ENCODE measurements around the gene NDUFAF4.

NDUFAF4 gene

DNA sequence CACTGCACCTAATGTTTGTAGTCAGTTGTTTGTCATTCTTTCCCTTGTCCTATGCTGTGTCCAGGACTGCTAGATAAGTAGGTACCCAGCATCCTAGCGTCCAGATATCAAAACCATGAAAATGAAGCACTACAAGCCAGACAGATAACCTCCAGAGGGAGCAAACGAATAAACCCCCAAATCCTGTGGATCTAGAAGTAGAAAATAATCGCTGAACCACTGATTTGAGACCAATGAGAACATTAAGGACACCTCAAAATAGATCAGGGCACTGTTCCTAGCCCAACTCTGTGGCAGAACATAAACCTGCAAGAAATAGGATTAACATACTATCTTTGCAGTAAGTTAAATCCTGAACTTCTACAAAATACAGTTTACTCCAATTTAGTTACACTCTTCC lies 25.7 kb upstream of the NDUFAF4 start:
- H3K4me3 ChIP-seq (replicated peaks; ENCODE audit: low read depth, low read length), result no peak overlapping the region
- TF ChIP-seq, protein P1, sequence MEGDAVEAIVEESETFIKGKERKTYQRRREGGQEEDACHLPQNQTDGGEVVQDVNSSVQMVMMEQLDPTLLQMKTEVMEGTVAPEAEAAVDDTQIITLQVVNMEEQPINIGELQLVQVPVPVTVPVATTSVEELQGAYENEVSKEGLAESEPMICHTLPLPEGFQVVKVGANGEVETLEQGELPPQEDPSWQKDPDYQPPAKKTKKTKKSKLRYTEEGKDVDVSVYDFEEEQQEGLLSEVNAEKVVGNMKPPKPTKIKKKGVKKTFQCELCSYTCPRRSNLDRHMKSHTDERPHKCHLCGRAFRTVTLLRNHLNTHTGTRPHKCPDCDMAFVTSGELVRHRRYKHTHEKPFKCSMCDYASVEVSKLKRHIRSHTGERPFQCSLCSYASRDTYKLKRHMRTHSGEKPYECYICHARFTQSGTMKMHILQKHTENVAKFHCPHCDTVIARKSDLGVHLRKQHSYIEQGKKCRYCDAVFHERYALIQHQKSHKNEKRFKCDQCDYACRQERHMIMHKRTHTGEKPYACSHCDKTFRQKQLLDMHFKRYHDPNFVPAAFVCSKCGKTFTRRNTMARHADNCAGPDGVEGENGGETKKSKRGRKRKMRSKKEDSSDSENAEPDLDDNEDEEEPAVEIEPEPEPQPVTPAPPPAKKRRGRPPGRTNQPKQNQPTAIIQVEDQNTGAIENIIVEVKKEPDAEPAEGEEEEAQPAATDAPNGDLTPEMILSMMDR (IDR thresholded peaks at IDR 0.05; ENCODE audit: low read length, missing control alignments), result no peak
- DNase-seq (ENCODE audit: low read depth), result no peak

DNA sequence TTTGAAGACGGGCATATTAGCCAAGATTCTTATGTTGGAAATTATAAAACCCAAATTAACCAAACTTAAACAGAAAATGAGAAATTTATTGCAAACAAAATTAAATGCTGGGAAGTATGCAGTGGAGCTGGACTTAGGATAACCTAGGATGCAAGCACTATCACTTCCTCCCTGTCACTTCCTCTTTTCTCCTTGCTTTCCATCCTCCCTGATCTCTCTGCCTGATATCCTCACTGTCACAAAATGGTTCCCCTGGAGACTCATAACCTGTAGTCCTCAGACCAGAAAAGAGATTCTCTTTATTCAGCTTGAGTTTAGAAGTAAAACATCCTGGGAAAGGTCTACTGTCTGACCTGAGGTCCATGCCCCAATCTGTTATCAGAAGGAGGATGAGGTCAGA lies 19.4 kb upstream of the NDUFAF4 start:
- DNase-seq (ENCODE audit: low read depth), result no peak
- TF ChIP-seq, protein P1 (IDR thresholded peaks at IDR 0.05; ENCODE audit: low read length, missing control alignments), result no peak
- H3K4me3 ChIP-seq (replicated peaks; ENCODE audit: low read depth, low read length), result no peak overlapping the region

DNA sequence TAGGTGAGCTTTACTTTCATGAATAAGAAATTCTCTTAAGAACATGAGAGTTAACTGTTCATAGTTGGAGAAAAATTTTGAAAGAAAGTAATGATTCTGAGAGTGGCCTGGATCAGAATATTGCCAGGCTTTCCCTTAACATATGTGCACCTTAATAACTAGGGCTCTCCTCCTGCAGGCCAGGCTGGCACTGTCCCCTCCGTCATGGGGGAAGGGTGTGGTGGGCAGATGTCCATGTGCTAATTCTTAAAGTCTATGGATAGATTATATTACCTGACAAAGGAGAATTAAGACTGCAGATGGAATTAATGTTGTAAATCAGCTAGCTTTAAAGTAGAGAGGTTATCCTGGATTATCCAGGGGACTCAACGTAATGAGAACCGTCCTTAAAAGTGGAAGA lies 15.9 kb upstream of the NDUFAF4 start:
- DNase-seq (ENCODE audit: low read depth), result no peak
- TF ChIP-seq, protein P1 (IDR thresholded peaks at IDR 0.05; ENCODE audit: low read length, missing control alignments), result no peak

DNA sequence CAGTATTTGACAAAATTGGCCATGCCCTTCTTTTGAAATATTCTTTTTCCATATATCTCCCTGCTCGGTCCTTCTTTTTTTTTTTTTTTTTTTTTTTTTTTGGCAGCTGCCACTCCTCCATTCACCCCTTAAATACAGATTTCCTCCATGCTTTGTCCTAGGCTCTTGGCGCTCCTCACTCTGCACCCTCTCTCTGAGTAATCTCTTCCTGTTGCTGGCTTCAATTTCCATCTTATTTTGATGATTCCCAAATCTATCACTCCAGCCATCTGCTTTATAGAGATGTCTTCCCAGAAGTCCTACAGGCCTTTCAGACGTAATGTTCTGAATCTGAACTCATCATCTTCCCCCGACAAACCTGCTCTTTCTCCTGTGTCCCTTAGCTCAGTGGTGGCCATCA lies 14.1 kb upstream of the NDUFAF4 start:
- DNase-seq (ENCODE audit: low read depth), result no peak
- TF ChIP-seq, protein P1 (IDR thresholded peaks at IDR 0.05; ENCODE audit: low read length, missing control alignments), result no peak

More for the DNA sequence above, 15.9 kb upstream of the NDUFAF4 start:
- no peak overlapping the region for H3K4me3 ChIP-seq (replicated peaks; ENCODE audit: low read depth, low read length)

DNA sequence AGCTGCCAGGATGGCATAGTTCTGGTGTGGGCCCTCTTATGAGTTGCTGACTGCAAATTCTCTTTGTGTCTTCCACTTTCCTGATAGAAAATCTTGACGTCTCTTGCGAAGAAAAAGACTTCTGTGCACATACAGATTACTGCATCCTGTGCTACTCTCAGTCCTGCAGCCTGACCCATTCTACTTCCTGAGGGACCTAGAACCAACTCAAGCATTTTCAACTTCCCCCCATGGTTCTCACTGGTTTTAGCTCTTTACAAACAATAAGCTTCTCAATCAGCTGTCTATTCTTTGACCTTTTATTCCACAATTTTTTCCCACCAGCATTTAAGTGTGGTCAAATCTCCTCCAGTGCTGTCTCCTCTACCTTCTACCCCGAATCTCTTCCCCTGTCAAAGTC lies 13.5 kb upstream of the NDUFAF4 start:
- DNase-seq (ENCODE audit: low read depth), result no peak
- TF ChIP-seq, protein P1 (IDR thresholded peaks at IDR 0.05; ENCODE audit: low read length, missing control alignments), result no peak
- no peak overlapping the region for H3K4me3 ChIP-seq (replicated peaks; ENCODE audit: low read depth, low read length)

More for the DNA sequence above, 14.1 kb upstream of the NDUFAF4 start:
- H3K4me3 ChIP-seq (replicated peaks; ENCODE audit: low read depth, low read length), result no peak overlapping the region

DNA sequence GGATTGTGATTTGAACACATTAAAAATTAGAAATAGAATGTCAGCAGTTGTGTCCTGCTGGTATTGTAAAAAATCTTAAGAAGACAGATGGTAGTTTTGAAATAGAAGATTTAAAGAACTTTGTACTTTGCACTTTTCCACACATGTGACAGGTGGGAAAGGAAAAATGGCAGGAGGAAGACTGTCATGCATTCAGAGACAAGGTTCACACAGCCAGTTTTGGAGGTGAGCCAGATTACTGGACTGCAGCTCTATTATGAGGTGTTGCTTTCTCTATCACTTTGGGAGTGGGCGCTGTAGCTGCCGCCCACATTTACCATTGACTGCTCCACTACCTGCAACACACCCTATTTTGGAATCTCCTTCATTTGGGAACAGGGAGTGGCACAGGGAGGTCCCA lies 12.1 kb upstream of the NDUFAF4 start:
- DNase-seq (ENCODE audit: low read depth), result no peak
- TF ChIP-seq, protein P1 (IDR thresholded peaks at IDR 0.05; ENCODE audit: low read length, missing control alignments), result no peak
- no peak overlapping the region for H3K4me3 ChIP-seq (replicated peaks; ENCODE audit: low read depth, low read length)

DNA sequence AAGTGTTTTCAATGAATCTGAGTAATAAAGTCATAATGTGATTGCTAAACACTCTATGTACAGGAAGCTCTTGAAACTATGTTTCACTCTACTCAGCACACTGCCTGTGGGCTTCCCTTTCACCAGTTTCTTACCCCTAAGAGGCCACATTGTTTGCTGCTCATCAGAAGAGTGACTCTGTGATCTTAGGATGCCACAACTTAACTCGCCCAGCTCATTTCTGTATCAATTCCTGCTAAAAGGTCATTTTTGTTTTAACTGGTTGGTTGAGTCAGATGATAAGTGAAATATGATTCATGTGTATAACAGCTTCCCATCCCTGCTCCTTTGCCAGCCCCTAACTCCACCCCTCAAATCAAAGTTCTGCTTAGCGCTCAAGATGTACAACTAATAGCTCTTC lies 9.8 kb upstream of the NDUFAF4 start:
- TF ChIP-seq, protein P1 (IDR thresholded peaks at IDR 0.05; ENCODE audit: low read length, missing control alignments), result no peak
- no peak overlapping the region for H3K4me3 ChIP-seq (replicated peaks; ENCODE audit: low read depth, low read length)
- DNase-seq (ENCODE audit: low read depth), result peak; percentile 42
